Uterus (tissue), 4 donors: ENCODE data around the gene IAH1. TPM values are rescaled to one million over a fixed set of nuclear protein-coding genes. Genes with fewer than 3 reads are reported as not detected.
A peak's percentile ranks its signal among the peaks of the same experiment; 100 is the strongest.

Experiments
- DNase-seq, 2 donors: peaks; one replicate each; pipeline ENCODE4 v3.0.0-alpha.2; 2019 to 2020
- H3K27ac ChIP-seq, 2 donors: fragments of 200-600 bp; sonication (generic); 1 replicate in 1 of 2; 2 replicates in 1 of 2; pipeline ENCODE4 v1.5.1; 2016 to 2018
- H3K27me3 ChIP-seq, 2 donors: fragments of 200-600 bp; sonication (generic); one replicate each; pipeline ENCODE4 v1.5.1; 2018 to 2019; ENCODE audit warnings: control low read depth in 1 of 2
- H3K36me3 ChIP-seq, 2 donors: fragments of 200-600 bp; sonication (generic); one replicate each; pipeline ENCODE4 v1.5.1; 2019; ENCODE audit warnings: control low read depth in 1 of 2
- H3K4me1 ChIP-seq, 2 donors: fragments of 200-600 bp; sonication (generic); one replicate each; pipeline ENCODE4 v1.5.1; 2018 to 2019; ENCODE audit warnings: control low read depth in 1 of 2
- H3K4me3 ChIP-seq, 2 donors: fragments of 200-600 bp; sonication (generic); 1 replicate in 1 of 2; 2 replicates in 1 of 2; pipeline ENCODE4 v1.5.1; 2018 to 2019; ENCODE audit warnings: mild to moderate bottlenecking in 1 of 2
- H3K9me3 ChIP-seq, 2 donors: fragments of 200-600 bp; sonication (generic); one replicate each; pipeline ENCODE4 v1.5.1; 2019; ENCODE audit warnings: control low read depth in 1 of 2
- CTCF ChIP-seq, 4 experiments: fragments of 200-600 bp in 2 of 4; fragments of 450-650 bp in 2 of 4; sonication (generic) in 2 of 4; IDR thresholded peaks; one replicate each; pipeline ENCODE4 v1.5.1; 2016 to 2019; ENCODE audit warnings: antibody characterized with exemption in 4 of 4, mild to moderate bottlenecking in 2 of 4, moderate library complexity in 1 of 4
- POLR2A ChIP-seq, 2 donors: fragments of 450-650 bp; IDR thresholded peaks; one replicate each; pipeline ENCODE4 v1.6.1; 2016; ENCODE audit warnings: antibody characterized with exemption in 2 of 2, mild to moderate bottlenecking in 1 of 2, moderate library complexity in 1 of 2
- intact Hi-C: fragments of 100-400 bp; cut with DNase I; formaldehyde crosslinking; loops from one replicate; pipeline ENCODE4 v1.15.1; 2023; ENCODE audit warnings: low total_unique reads
- total RNA-seq, 4 donors: library from RNA; depleted of rRNA in 3 of 4; stranded (reverse); fragments of >200 nt in 3 of 4; gene quantifications; one replicate each; pipeline versions ENCODE4 v1.1.0 to v1.2.4, GENCODE V29; 2014 to 2023
- donor health status: DM: yes; HTN: yes; CAD: no.

IAH1 gene, protein sequence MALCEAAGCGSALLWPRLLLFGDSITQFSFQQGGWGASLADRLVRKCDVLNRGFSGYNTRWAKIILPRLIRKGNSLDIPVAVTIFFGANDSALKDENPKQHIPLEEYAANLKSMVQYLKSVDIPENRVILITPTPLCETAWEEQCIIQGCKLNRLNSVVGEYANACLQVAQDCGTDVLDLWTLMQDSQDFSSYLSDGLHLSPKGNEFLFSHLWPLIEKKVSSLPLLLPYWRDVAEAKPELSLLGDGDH
- 10 to 100 TPM; 32.4 to 59.1 (median 38.1) TPM for total RNA-seq

GRCh38 chr2:9474361-9475057, at the start of gene IAH1:
IAH1 (plus strand) TSS chr2:9474551; CDS start chr2:9474567, 16 bp downstream.
- Histone ChIP-seq H3K4me1 (no peaks in the 10 kb centered on the region), H3K9me3 (no peaks in the 10 kb centered on the region), H3K4me3 (peak within 1 kb of the TSS; percentile 83 to 91), H3K27me3 (no peaks in the 10 kb centered on the region), H3K36me3 (no peaks in the 10 kb centered on the region), H3K27ac (peak within 1 kb of the TSS; percentile 80 to 91)
- peak; percentile 48 to 64 for DNase-seq
- intact Hi-C loops: no loop called here
- peak in 1 of 2 donors; percentile 65 for TF ChIP-seq POLR2A (IDR thresholded peaks at IDR 0.05)
- TF ChIP-seq CTCF (IDR thresholded peaks at IDR 0.05): no peak

- intact Hi-C loops: no loop called here
- no peak overlapping the region for H3K27ac ChIP-seq
- TF ChIP-seq CTCF (IDR thresholded peaks at IDR 0.05): no peak
- no peak for TF ChIP-seq POLR2A (IDR thresholded peaks at IDR 0.05)
- H3K9me3 ChIP-seq: no peaks in the 10 kb centered on the region
- no peak for DNase-seq
- no peak overlapping the region for H3K4me3 ChIP-seq
- H3K4me1 ChIP-seq: no peaks in the 10 kb centered on the region
- no peaks in the 10 kb centered on the region for H3K27me3 ChIP-seq
- no peaks in the 10 kb centered on the region for H3K36me3 ChIP-seq
These were observed 45.3 kb upstream of the IAH1 start for GRCh38 chr2:9428965-9429577.

DNA sequence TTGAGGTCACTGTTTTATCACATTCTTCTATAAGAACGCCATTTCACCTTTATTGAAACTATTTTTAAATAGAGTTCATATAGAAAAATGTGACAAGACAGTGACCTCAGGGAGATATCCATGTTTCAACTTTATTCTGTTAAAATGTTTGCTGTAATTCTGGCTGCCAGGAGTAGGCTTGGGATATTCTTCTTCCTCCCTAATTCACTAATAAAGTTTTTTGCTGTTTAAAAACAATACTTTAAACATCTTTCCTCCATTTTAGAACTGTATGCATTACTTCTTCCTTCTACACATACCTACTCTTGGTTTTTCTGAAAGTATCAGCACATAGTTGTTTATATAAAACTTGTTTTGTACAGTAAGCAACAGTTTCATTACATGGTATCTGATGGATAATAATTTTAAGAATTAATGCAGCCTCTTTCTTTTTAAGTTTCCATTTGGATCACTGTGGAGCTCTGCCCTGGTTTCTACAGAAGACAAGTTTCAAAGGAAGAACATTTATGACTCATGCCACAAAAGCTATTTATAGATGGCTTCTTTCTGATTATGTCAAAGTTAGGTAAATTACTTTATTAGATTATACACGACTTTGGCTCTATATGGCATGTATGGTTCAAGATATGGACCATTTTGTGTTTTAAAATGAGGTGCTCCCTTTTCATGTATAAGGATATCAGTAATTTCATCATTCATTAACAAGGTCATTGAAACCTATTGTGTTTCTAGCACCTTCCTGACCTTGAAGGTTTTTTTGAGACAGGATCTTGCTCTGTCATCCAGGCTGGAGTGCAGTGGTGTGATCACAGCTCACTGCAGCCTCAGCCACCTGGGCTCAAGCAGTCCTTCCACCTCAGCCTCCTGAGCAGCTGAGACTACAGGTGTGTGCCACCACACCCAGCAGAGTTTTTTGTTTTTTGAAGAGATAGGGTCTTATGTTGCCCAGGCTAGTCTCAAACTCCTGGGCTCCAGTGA, 43.7 kb upstream of the IAH1 start:
- TF ChIP-seq CTCF (IDR thresholded peaks at IDR 0.05) (no peak), POLR2A (IDR thresholded peaks at IDR 0.05) (no peak)
- H3K4me1 ChIP-seq: no peaks in the 10 kb centered on the region
- no peaks in the 10 kb centered on the region for H3K27me3 ChIP-seq
- H3K9me3 ChIP-seq: no peaks in the 10 kb centered on the region
- intact Hi-C loops: no loop called here
- no peak for DNase-seq
- H3K27ac ChIP-seq: no peak overlapping the region
- H3K36me3 ChIP-seq: no peaks in the 10 kb centered on the region
- no peak overlapping the region for H3K4me3 ChIP-seq

DNA sequence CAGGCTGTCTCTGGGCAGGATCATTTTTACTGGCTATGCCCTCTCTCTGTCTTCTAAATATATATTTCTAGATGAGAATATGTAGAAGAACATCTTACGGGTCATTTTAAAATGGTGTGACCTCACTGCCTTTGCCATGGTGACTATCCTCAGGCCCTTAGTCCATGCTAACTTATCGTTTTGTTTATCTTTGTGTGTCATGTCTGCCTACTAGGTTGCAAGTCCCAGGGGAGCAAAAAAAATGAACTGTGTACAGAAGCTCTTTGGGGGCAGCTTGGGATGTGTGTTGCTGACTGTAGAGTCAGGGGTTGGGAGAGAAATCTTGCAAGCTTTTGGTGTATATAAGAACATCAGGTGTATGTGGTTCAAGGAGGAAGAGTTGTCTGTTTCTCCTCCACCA, 39.9 kb upstream of the IAH1 start:
- Histone ChIP-seq H3K4me1 (no peaks in the 10 kb centered on the region), H3K4me3 (no peak overlapping the region), H3K27me3 (no peaks in the 10 kb centered on the region), H3K9me3 (no peaks in the 10 kb centered on the region), H3K27ac (no peak overlapping the region), H3K36me3 (no peaks in the 10 kb centered on the region)
- TF ChIP-seq POLR2A (IDR thresholded peaks at IDR 0.05): no peak
- no peak for TF ChIP-seq CTCF (IDR thresholded peaks at IDR 0.05)
- intact Hi-C loops: no loop called here
- no peak for DNase-seq
